HEK293T (cell line): ENCODE results near the gene ZNF653.

Source experiments
- ARNT ChIP-seq: fragments of 450-650 bp; IDR thresholded peaks from 2 replicates; pipeline ENCODE4 v1.6.1; 2017; ENCODE audit warnings: mild to moderate bottlenecking
- BHLHE40 ChIP-seq: fragments of 450-650 bp; IDR thresholded peaks from 2 replicates; pipeline ENCODE4 v1.6.1; 2016; ENCODE audit warnings: mild to moderate bottlenecking, moderate library complexity, borderline replicate concordance
- CTBP1 ChIP-seq: fragments of 450-650 bp; IDR thresholded peaks from 2 replicates; pipeline ENCODE4 v1.6.1; 2016; ENCODE audit warnings: borderline replicate concordance
- FOXM1 ChIP-seq: fragments of 450-650 bp; IDR thresholded peaks from 2 replicates; pipeline ENCODE4 v1.6.1; 2017; ENCODE audit warnings: mild to moderate bottlenecking, borderline replicate concordance
- NFRKB ChIP-seq: fragments of 450-650 bp; IDR thresholded peaks from 2 replicates; pipeline ENCODE4 v1.6.1; 2016; ENCODE audit warnings: mild to moderate bottlenecking, moderate library complexity
- PKNOX1 ChIP-seq: fragments of 450-650 bp; IDR thresholded peaks from 2 replicates; pipeline ENCODE4 v1.6.1; 2016
- SP1 ChIP-seq: fragments of 450-650 bp; IDR thresholded peaks from 2 replicates; pipeline ENCODE4 v1.6.1; 2017
- SUZ12 ChIP-seq: fragments of 450-650 bp; IDR thresholded peaks from 2 replicates; pipeline ENCODE4 v1.6.1; 2016; ENCODE audit warnings: mild to moderate bottlenecking
- ZNF384 ChIP-seq: fragments of 450-650 bp; IDR thresholded peaks from 2 replicates; pipeline ENCODE4 v1.6.1; 2016

GRCh38 chr19:11448923-11449554 is 56.6 kb downstream of the ZNF653 start:
- TF ChIP-seq ZNF384 (no peak), CTBP1 (no peak), NFRKB (no peak), SUZ12 (no peak), PKNOX1 (no peak), BHLHE40 (no peak), FOXM1 (no peak), ARNT (no peak), SP1 (no peak)
